ENCODE results near the gene IL1RL1. TPM values are rescaled to one million over a fixed set of nuclear protein-coding genes. Genes with fewer than 3 reads are reported as not detected.

IL1RL1 gene
- total RNA-seq, 1 donor from 2014 or later: not detected

DNA sequence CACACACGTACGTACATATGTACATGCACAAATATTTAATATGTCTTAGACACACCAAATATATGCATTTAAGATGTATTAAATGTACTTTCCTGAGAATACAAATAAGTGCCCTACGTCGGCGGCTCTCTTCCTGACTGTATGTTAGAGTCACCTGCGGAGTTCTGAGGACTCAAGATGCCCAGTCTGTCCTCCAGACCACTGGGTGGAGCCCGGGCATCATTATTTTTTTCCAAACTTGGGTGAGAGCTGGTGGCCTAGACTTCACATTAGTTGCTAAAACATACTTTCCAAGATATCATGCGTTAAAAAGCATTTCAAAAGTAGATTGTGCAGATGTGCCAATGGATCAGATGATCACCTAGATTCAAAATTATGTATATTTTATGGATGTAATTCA, 47.1 kb downstream of the IL1RL1 start:
- TF ChIP-seq, protein P1, sequence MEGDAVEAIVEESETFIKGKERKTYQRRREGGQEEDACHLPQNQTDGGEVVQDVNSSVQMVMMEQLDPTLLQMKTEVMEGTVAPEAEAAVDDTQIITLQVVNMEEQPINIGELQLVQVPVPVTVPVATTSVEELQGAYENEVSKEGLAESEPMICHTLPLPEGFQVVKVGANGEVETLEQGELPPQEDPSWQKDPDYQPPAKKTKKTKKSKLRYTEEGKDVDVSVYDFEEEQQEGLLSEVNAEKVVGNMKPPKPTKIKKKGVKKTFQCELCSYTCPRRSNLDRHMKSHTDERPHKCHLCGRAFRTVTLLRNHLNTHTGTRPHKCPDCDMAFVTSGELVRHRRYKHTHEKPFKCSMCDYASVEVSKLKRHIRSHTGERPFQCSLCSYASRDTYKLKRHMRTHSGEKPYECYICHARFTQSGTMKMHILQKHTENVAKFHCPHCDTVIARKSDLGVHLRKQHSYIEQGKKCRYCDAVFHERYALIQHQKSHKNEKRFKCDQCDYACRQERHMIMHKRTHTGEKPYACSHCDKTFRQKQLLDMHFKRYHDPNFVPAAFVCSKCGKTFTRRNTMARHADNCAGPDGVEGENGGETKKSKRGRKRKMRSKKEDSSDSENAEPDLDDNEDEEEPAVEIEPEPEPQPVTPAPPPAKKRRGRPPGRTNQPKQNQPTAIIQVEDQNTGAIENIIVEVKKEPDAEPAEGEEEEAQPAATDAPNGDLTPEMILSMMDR (IDR thresholded peaks at IDR 0.05; ENCODE audit: unreplicated experiment): no peak
- no peaks in the 10 kb centered on the region for H3K9me3 Mint-ChIP-seq (ENCODE audit: low read depth)
- H3K27me3 Mint-ChIP-seq: peaks cover 36% of the 10 kb centered on the region
- H3K4me3 Mint-ChIP-seq (ENCODE audit: low read depth): no peak overlapping the region
- no peak for DNase-seq (ENCODE audit: low spot score, unreplicated experiment)
- H3K36me3 Mint-ChIP-seq (ENCODE audit: insufficient read depth): no peaks in the 10 kb centered on the region
- peaks cover 5% of the 10 kb centered on the region for H3K4me1 Mint-ChIP-seq (ENCODE audit: low read depth)
- no peak overlapping the region for H3K27ac Mint-ChIP-seq

DNA sequence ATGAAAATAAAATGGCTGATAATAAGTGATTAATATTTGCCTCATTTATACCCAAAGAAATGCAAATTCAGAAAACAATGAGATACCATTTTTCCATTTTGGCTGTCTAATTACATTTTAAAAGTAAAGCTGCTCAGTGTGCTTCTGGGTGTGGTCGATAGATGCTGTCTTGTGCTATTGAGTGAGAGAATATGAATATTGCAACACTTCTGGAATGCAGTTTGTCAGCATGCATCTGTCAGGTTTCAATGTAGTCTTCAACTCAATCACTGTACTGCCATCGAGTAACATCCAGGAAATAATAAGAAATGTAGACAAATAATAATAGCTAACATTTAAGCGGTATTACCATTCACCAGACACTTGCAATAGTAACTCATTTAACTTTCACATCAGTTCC, 48.2 kb downstream of the IL1RL1 start:
- H3K36me3 Mint-ChIP-seq (ENCODE audit: insufficient read depth): no peaks in the 10 kb centered on the region
- H3K27ac Mint-ChIP-seq: no peak overlapping the region
- TF ChIP-seq, protein P1 (IDR thresholded peaks at IDR 0.05; ENCODE audit: unreplicated experiment): no peak
- DNase-seq (ENCODE audit: low spot score, unreplicated experiment): no peak
- peaks cover 5% of the 10 kb centered on the region for H3K4me1 Mint-ChIP-seq (ENCODE audit: low read depth)
- peaks cover 31% of the 10 kb centered on the region for H3K27me3 Mint-ChIP-seq
- H3K4me3 Mint-ChIP-seq (ENCODE audit: low read depth): no peak overlapping the region
- no peaks in the 10 kb centered on the region for H3K9me3 Mint-ChIP-seq (ENCODE audit: low read depth)

DNA sequence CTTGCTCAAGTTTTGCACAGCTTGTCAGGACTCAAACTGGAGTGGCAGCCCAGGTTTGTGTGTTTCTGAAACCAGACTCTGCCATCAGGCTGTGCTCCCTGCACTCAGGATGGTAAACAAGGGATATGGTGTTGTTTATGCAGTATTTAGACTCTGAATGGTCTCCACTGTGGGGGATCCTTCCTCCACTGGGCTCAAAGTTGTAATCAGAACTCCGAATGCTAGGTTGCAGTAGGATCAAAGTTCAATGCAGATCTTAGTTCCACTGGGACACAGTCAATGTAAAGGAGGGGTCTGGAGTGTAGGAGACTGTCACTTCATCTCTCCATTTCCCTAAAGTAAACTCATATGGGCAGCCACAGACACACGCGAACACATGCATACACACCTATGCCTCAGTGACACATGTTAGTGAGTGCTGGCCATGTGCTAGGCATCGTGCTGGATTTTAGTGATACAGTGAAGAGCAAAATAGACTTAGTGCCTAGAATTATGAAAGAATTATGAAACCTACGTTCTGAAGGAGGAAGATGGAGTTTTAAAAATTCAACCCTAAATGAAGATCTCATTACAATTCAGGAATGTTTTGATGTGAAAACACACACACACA, 50.4 kb downstream of the IL1RL1 start:
- TF ChIP-seq, protein P1 (IDR thresholded peaks at IDR 0.05; ENCODE audit: unreplicated experiment): no peak
- H3K4me1 Mint-ChIP-seq (ENCODE audit: low read depth): peaks cover 1% of the 10 kb centered on the region
- H3K27me3 Mint-ChIP-seq: peaks cover 16% of the 10 kb centered on the region
- no peak overlapping the region for H3K27ac Mint-ChIP-seq
- no peak overlapping the region for H3K4me3 Mint-ChIP-seq (ENCODE audit: low read depth)
- H3K9me3 Mint-ChIP-seq (ENCODE audit: low read depth): peaks cover 17% of the 10 kb centered on the region
- H3K36me3 Mint-ChIP-seq (ENCODE audit: insufficient read depth): peaks cover 4% of the 10 kb centered on the region
- DNase-seq (ENCODE audit: low spot score, unreplicated experiment): no peak

DNA sequence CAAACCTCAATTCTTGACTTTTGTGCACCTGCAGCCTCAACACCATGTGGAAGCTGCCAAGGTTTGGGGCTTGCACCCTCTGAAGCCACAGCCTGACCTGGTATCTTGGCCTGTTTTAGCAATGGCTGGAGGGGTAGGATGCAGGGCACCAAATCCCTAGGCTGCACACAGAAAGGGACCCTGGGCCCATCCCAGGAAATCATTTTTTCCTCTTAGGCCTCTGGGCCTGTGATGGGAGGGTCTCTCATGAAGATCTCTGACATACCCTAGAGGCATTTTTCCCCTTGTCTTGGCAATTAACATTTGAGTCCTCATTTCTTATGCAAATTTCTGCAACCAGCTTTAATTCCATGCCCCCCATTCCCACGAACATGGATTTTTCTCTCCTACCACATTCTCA, 54.4 kb downstream of the IL1RL1 start:
- peaks cover 7% of the 10 kb centered on the region for H3K27me3 Mint-ChIP-seq
- no peak for DNase-seq (ENCODE audit: low spot score, unreplicated experiment)
- no peak overlapping the region for H3K27ac Mint-ChIP-seq
- peaks cover 19% of the 10 kb centered on the region for H3K9me3 Mint-ChIP-seq (ENCODE audit: low read depth)
- peaks cover 1% of the 10 kb centered on the region for H3K4me1 Mint-ChIP-seq (ENCODE audit: low read depth)
- peaks cover 5% of the 10 kb centered on the region for H3K36me3 Mint-ChIP-seq (ENCODE audit: insufficient read depth)
- no peak overlapping the region for H3K4me3 Mint-ChIP-seq (ENCODE audit: low read depth)
- TF ChIP-seq, protein P1 (IDR thresholded peaks at IDR 0.05; ENCODE audit: unreplicated experiment): no peak

DNA sequence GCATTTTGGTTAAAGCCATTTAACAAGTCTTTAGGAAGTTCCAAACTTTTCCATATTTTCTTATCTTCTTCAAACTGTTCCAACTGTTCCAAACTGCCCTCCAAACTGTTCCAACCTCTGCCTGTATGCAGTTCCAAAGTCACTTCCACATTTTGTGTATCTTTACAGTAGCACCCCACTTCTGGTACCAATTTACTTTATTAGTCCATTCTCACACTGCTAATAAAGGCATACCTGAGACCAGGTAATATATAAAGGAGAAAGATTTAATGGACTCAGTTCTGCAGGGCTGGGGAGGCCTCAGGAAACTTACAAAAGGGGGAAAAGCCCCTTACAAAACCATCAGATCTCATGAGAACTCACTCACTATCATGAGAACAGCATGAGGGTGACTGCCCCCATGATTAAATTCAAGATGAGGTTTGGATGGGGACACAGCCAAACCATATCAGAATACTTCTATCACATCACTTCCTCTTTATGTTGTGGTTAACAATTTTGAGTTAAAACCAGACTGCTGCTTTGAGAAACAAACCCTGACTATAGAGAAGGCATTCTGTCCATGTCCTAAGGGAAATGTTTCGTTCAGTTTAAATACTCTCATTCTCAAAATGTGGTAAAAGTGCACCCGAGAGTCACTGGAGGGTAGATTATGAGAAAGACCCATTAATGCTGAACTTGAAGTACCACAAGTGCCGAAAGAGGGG, 55.2 kb downstream of the IL1RL1 start:
- H3K4me1 Mint-ChIP-seq (ENCODE audit: low read depth): peaks cover 1% of the 10 kb centered on the region
- no peak overlapping the region for H3K4me3 Mint-ChIP-seq (ENCODE audit: low read depth)
- no peak for DNase-seq (ENCODE audit: low spot score, unreplicated experiment)
- H3K27ac Mint-ChIP-seq: no peak overlapping the region
- TF ChIP-seq, protein P1 (IDR thresholded peaks at IDR 0.05; ENCODE audit: unreplicated experiment): no peak
- H3K27me3 Mint-ChIP-seq: peaks cover 7% of the 10 kb centered on the region
- H3K36me3 Mint-ChIP-seq (ENCODE audit: insufficient read depth): peaks cover 5% of the 10 kb centered on the region
- peaks cover 19% of the 10 kb centered on the region for H3K9me3 Mint-ChIP-seq (ENCODE audit: low read depth)

All from progenitor cell of endocrine pancreas (in vitro differentiated cells).